HUDEP-2 (cell line): Measurements from ENCODE around the gene LGR5.

ENCODE experiments used
- DNase-seq, 76 experiments: peaks; one replicate each; lab custom pipeline; 2025; ENCODE audit not compliant: unreplicated experiment in 76 of 76; lab: John Stamatoyannopoulos, UW

Gene LGR5

GRCh38 chr12:71439613-71440344 is at the start of gene LGR5:
Gene LGR5 (plus strand): TSS chr12:71439798. CDS start chr12:71440081, 283 bp downstream.
- DNase-seq, result no peak

- peak in 35 of 76 experiments; percentile 2 to 64 (median 40) for DNase-seq
These were observed 47.0 kb upstream of the LGR5 start for GRCh38 chr12:71392521-71393145.

GRCh38 chr12:71393625-71394024 is 46.0 kb upstream of the LGR5 start:
- DNase-seq, result peak in 2 of 76 experiments; percentile 9 to 22

GRCh38 chr12:71397433-71397954 is 42.1 kb upstream of the LGR5 start:
- DNase-seq, result no peak

- no peak for DNase-seq
These were observed 40.4 kb upstream of the LGR5 start for GRCh38 chr12:71399197-71399596.

- no peak for DNase-seq
These were observed 39.1 kb upstream of the LGR5 start for GRCh38 chr12:71400481-71400880.

GRCh38 chr12:71405884-71406283 is 33.7 kb upstream of the LGR5 start:
- no peak for DNase-seq

- no peak for DNase-seq
These were observed 31.9 kb upstream of the LGR5 start for GRCh38 chr12:71407732-71408131.

GRCh38 chr12:71410844-71411243 is 28.8 kb upstream of the LGR5 start:
- DNase-seq, result no peak

- no peak for DNase-seq
These were observed 28.0 kb upstream of the LGR5 start for GRCh38 chr12:71411635-71412034.

- DNase-seq, result peak in 27 of 76 experiments; percentile 10 to 62 (median 33)
These were observed 24.0 kb upstream of the LGR5 start for GRCh38 chr12:71415336-71416231.

- no peak for DNase-seq
These were observed 22.4 kb upstream of the LGR5 start for GRCh38 chr12:71417181-71417580.

GRCh38 chr12:71420775-71421406 is 18.7 kb upstream of the LGR5 start:
- no peak for DNase-seq

GRCh38 chr12:71425568-71426299 is 13.9 kb upstream of the LGR5 start:
- DNase-seq, result no peak

- no peak for DNase-seq
These were observed 13.1 kb upstream of the LGR5 start for GRCh38 chr12:71426300-71427047.

- no peak for DNase-seq
These were observed 8.8 kb upstream of the LGR5 start for GRCh38 chr12:71430756-71431155.

GRCh38 chr12:71431991-71432390 is 7.6 kb upstream of the LGR5 start:
- no peak for DNase-seq

GRCh38 chr12:71432936-71433335 is 6.7 kb upstream of the LGR5 start:
- DNase-seq, result no peak

GRCh38 chr12:71436696-71437095 is 2.9 kb upstream of the LGR5 start:
- no peak for DNase-seq
